IMR-90 (cell line): ENCODE measurements around the gene ANKRD37. TPM values are rescaled to one million over a fixed set of nuclear protein-coding genes. Genes with fewer than 3 reads are reported as not detected.

Experiments used
- ATAC-seq: fragments of 200-7000 bp; cut with Tn5 transposase; 2 replicates; pipeline ENCODE4 v1.9.1; 2020; ENCODE audit warnings: low read depth, mild to moderate bottlenecking, moderate library complexity
- BruUV-seq: library from RNA; stranded (reverse); fragments of 400-500 nt; replicated peaks from 2 replicates; lab custom pipeline; 2021; lab: Mats Ljungman, UMichigan
- CTCF ChIA-PET: fragments of 300-600 bp; formaldehyde crosslinking; extraction: SDS; loops from one replicate; lab custom pipeline; 2021; ENCODE audit warnings: antibody characterized with exemption; lab: Yijun Ruan, JAX
- POLR2A ChIA-PET: fragments of 300-600 bp; sonication (Branson Sonifier 250); formaldehyde crosslinking; loops from one replicate; lab custom pipeline; 2022; ENCODE audit warnings: antibody characterized with exemption; ENCODE audit not compliant: unreplicated experiment; lab: Charles Lee
- DNase-seq: peaks from one replicate; pipeline ENCODE4 v3.0.0; 2013
- H2AFZ ChIP-seq: replicated peaks from 2 replicates; pipeline ENCODE3; 2013; ENCODE audit warnings: low read length, mild to moderate bottlenecking; ENCODE audit not compliant: poor library complexity
- H2AK5ac ChIP-seq: 2 replicates; pipeline ENCODE4 v1.6.1; 2013; ENCODE audit warnings: low read depth, low read length, inconsistent platforms
- H2AK9ac ChIP-seq: replicated peaks from 2 replicates; pipeline ENCODE3; 2013; ENCODE audit warnings: mild to moderate bottlenecking, low read depth, low read length, moderate library complexity; ENCODE audit not compliant: poor library complexity
- H2BK120ac ChIP-seq: 2 replicates; pipeline ENCODE4 v1.6.1; 2013; ENCODE audit warnings: low read depth, low read length, inconsistent platforms
- H2BK15ac ChIP-seq: 3 replicates; pipeline ENCODE4 v1.6.1; 2013; ENCODE audit warnings: low read depth, low read length, inconsistent platforms
- H2BK20ac ChIP-seq: 2 replicates; pipeline ENCODE4 v1.6.1; 2013; ENCODE audit warnings: low read depth, mild to moderate bottlenecking, inconsistent platforms, low read length, moderate library complexity
- H2BK5ac ChIP-seq: 2 replicates; pipeline ENCODE4 v1.6.1; 2013; ENCODE audit warnings: mild to moderate bottlenecking, low read depth, low read length, inconsistent platforms; ENCODE audit not compliant: poor library complexity, severe bottlenecking
- H3K14ac ChIP-seq: replicated peaks from 2 replicates; pipeline ENCODE4 v1.6.1; 2013; ENCODE audit warnings: low read depth, low read length, inconsistent platforms
- H3K18ac ChIP-seq: 2 replicates; pipeline ENCODE4 v1.6.1; 2013; ENCODE audit warnings: low read depth, low read length, control low read depth
- H3K23ac ChIP-seq: 2 replicates; pipeline ENCODE4 v1.6.1; 2013; ENCODE audit warnings: low read depth, low read length, inconsistent platforms
- H3K27ac ChIP-seq: 2 replicates; pipeline ENCODE4 v1.5.1; 2013; ENCODE audit warnings: mild to moderate bottlenecking, control low read depth, low read length; ENCODE audit not compliant: insufficient read depth
- H3K27me3 ChIP-seq: 2 replicates; pipeline ENCODE4 v1.6.1; 2013; ENCODE audit warnings: low read length; ENCODE audit not compliant: control insufficient read depth, insufficient read depth
- H3K36me3 ChIP-seq: 2 replicates; pipeline ENCODE4 v1.6.1; 2013; ENCODE audit warnings: low read length, mixed read lengths; ENCODE audit not compliant: control insufficient read depth, insufficient read depth
- H3K4ac ChIP-seq: 2 replicates; pipeline ENCODE4 v1.6.1; 2013; ENCODE audit warnings: low read depth, low read length, inconsistent platforms
- H3K4me1 ChIP-seq: 2 replicates; pipeline ENCODE4 v1.6.1; 2013; ENCODE audit warnings: low read length, mixed read lengths; ENCODE audit not compliant: control insufficient read depth, insufficient read depth
- H3K4me2 ChIP-seq: 2 replicates; pipeline ENCODE4 v1.6.1; 2013; ENCODE audit warnings: low read depth, mild to moderate bottlenecking, control low read depth, low read length, moderate library complexity
- H3K4me3 ChIP-seq: 2 replicates; pipeline ENCODE4 v1.5.1; 2013; ENCODE audit warnings: low read depth, mild to moderate bottlenecking, control low read depth, low read length, moderate library complexity; ENCODE audit not compliant: insufficient read depth
- H3K56ac ChIP-seq: 2 replicates; pipeline ENCODE4 v1.6.1; 2013; ENCODE audit warnings: low read length, inconsistent platforms; ENCODE audit not compliant: insufficient read depth; ENCODE audit errors: extremely low read depth
- H3K79me1 ChIP-seq, 2 experiments: 2 replicates each; pipeline ENCODE4 v1.6.1; 2013; ENCODE audit warnings: low read length in 2 of 2, inconsistent platforms in 1 of 2, low read depth in 1 of 2
- H3K9ac ChIP-seq: 2 replicates; pipeline ENCODE4 v1.6.1; 2013; ENCODE audit warnings: low read depth, low read length, control low read depth
- H3K9me1 ChIP-seq: 2 replicates; pipeline ENCODE4 v1.6.1; 2013; ENCODE audit warnings: low read length, inconsistent platforms; ENCODE audit not compliant: insufficient read depth
- H3K9me3 ChIP-seq: 2 replicates; pipeline ENCODE4 v1.6.1; 2013; ENCODE audit warnings: low read length; ENCODE audit not compliant: control insufficient read depth, insufficient read depth
- H4K20me1 ChIP-seq: 2 replicates; pipeline ENCODE4 v1.6.1; 2013; ENCODE audit warnings: low read length, inconsistent platforms; ENCODE audit not compliant: insufficient read depth
- H4K5ac ChIP-seq: 2 replicates; pipeline ENCODE4 v1.6.1; 2013; ENCODE audit warnings: mild to moderate bottlenecking, low read depth, low read length, control low read depth
- H4K8ac ChIP-seq, 2 experiments: 2 replicates each; pipeline ENCODE4 v1.6.1; 2013; ENCODE audit warnings: low read depth in 2 of 2, low read length in 2 of 2, control low read depth in 1 of 2, inconsistent platforms in 1 of 2
- H4K91ac ChIP-seq: 2 replicates; pipeline ENCODE4 v1.6.1; 2013; ENCODE audit warnings: low read depth, low read length, inconsistent platforms; ENCODE audit not compliant: insufficient read depth
- RAD21 ChIP-seq: IDR thresholded peaks from 2 replicates; pipeline ENCODE4 v1.6.1; 2012; ENCODE audit warnings: low read length, improper control_type of control experiment
- WGBS, 2 experiments: methylation state at CpG; one replicate each; pipeline versions ENCODE4 v1.1.5 to v1.1.7; 2013; ENCODE audit warnings: missing lambda C conversion rate in 2 of 2; ENCODE audit not compliant: insufficient read length in 1 of 2; ENCODE audit errors: extremely low coverage in 2 of 2; 5-methylcytosine and 5-hydroxymethylcytosine counted together
- dilution Hi-C: fragments of 300-500 bp; cut with HindIII; formaldehyde crosslinking; loops from one replicate; pipeline ENCODE4 v1.14.3; 2018; ENCODE audit warnings: low sequenced_read_pairs; ENCODE audit not compliant: unreplicated experiment
- in situ Hi-C: fragments of 300-500 bp; cut with MboI; formaldehyde crosslinking; loops from 3 replicates; pipeline ENCODE4 v1.14.3; 2019; ENCODE audit warnings: low sequenced_read_pairs, inconsistent platforms, mixed read lengths
- intact Hi-C: fragments of 100-400 bp; cut with micrococcal nuclease; formaldehyde crosslinking; loops from 2 replicates; pipeline ENCODE4 v1.10.0; 2022
- polyA plus RNA-seq, 3 experiments: library from polyadenylated mRNA; depleted of rRNA; stranded (reverse); fragments of >200 nt; gene quantifications; 2 replicates each; pipeline ENCODE4 v1.2.3, GENCODE V29; 2012; ENCODE audit warnings: low replicate concordance in 1 of 3
- total RNA-seq: library from RNA; depleted of rRNA; stranded (reverse); fragments of >200 nt; gene quantifications from 2 replicates; pipeline ENCODE4 v1.2.3, GENCODE V29; 2012

Gene ANKRD37
- total and polyA plus RNA-seq, 2 of the 4 experiments (the other 2 are of a cell fraction), result 7.1 to 8.2 TPM

DNA sequence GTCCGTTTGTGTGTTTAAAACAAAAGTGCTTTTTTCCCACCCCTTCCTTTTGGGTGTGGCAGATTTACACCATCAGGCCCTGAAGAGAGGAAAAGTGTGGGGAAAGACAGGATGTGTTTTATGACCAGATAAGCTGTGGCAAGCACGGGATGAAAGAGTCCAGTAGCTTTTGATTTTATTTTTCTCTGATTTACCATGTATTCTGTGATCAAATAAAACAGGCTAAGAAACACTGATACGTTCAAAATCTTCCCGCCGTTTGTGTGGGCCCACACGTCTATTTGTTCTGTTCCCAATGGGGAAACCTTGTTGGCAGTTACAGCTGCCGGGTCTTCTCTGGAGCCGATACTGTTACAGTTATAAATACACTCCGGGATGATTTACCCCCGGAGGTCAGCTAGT, 11.7 kb upstream of the ANKRD37 start:
- Histone ChIP-seq H4K8ac (peak overlapping the region in 1 of 2 experiments; percentile 6; a peak in 1 of 4 replicates), H3K23ac (no peak overlapping the region), H2AK9ac (no peak overlapping the region), H2BK5ac (no peak overlapping the region), H4K5ac (no peak overlapping the region), H4K91ac (no peak overlapping the region), H3K18ac (no peak overlapping the region), H3K14ac (no peak overlapping the region), H3K9ac (no peak overlapping the region), H3K9me3 (peaks cover 5% of the 10 kb centered on the region), H3K4me3 (no peak overlapping the region), H3K79me1 (no peaks in the 10 kb centered on the region), H3K36me3 (peaks cover 2% of the 10 kb centered on the region; the same call in 1 of the 2 replicates), H3K27me3 (no peaks in the 10 kb centered on the region), H4K20me1 (no peaks in the 10 kb centered on the region), H2BK120ac (no peak overlapping the region), H2BK20ac (no peak overlapping the region), H2AFZ (no peak overlapping the region), H3K27ac (no peak overlapping the region), H3K4ac (no peak overlapping the region), H3K56ac (no peak overlapping the region), H3K9me1 (no peaks in the 10 kb centered on the region), H2BK15ac (no peak overlapping the region), H3K4me2 (no peak overlapping the region), H3K4me1 (no peaks in the 10 kb centered on the region), H2AK5ac (no peak overlapping the region)
- dilution Hi-C loops (no loop called here), intact Hi-C loops (no loop called here), in situ Hi-C loops (no loop called here)
- CTCF ChIA-PET, result no interaction called here
- no peak for TF ChIP-seq RAD21
- BruUV-seq, result no TSS peak
- POLR2A ChIA-PET, result no interaction called here
- ATAC-seq (peak; percentile 38; the same call in 1 of the 2 replicates), DNase-seq (no peak)
- no CpG with 5 or more reads among the region's 10 CpGs for WGBS, 2 experiments
